OCI-LY1 (cell line): Measurements from ENCODE around the gene CTXND2.

Experiments used
- CTCF ChIP-seq: fragments of 200-600 bp; sonication (generic), shearing (Covaris generic); IDR thresholded peaks from 2 replicates; pipeline ENCODE4 v1.5.1; 2017; ENCODE audit warnings: mild to moderate bottlenecking, antibody characterized with exemption, low read length, moderate library complexity, mixed read lengths
- EZH2 ChIP-seq: fragments of 200-600 bp; sonication (generic), shearing (Covaris generic); IDR thresholded peaks from 2 replicates; pipeline ENCODE4 v1.8.0; 2017; ENCODE audit warnings: borderline replicate concordance, mixed run types, mild to moderate bottlenecking, antibody characterized with exemption, low read length, moderate library complexity, mixed read lengths

- TF ChIP-seq CTCF (no peak), EZH2 (no peak)
Measured at GRCh38 chr1:150863724-150864123, 23.2 kb upstream of the CTXND2 start.
